ENCODE data around the gene ST3GAL6. TPM values are rescaled to one million over a fixed set of nuclear protein-coding genes. Genes with fewer than 3 reads are reported as not detected.
A peak's percentile ranks its signal among the peaks of the same experiment; 100 is the strongest.

The ST3GAL6 gene
- total and polyA plus RNA-seq, 2 of the 13 experiments (the other 11 are each of a cell fraction or from before 2014, with no cell fraction given) = 17.5 to 23.2 TPM

- TF ChIP-seq SP5 (CRISPR knock-in tag; IDR thresholded peaks at IDR 0.05; ENCODE audit: borderline replicate concordance, low read depth) (peak; percentile 56; the same call in 1 of the 2 replicates), ZNF597 (CRISPR knock-in tag; IDR thresholded peaks at IDR 0.05) (no peak), MAZ (IDR thresholded peaks at IDR 0.05; ENCODE audit: borderline replicate concordance, low read depth, low read length) (no peak), MAZ (CRISPR knock-in tag; IDR thresholded peaks at IDR 0.05; ENCODE audit: low read depth) (peak; percentile 14; the same call in 1 of the 2 replicates), HDAC6 (IDR thresholded peaks at IDR 0.05; ENCODE audit: low read depth, low read length) (no peak), AGO1 (IDR thresholded peaks at IDR 0.05; ENCODE audit: low read depth, low read length, poor library complexity, severe bottlenecking) (no peak), ZNF616 (CRISPR knock-in tag; IDR thresholded peaks at IDR 0.05; ENCODE audit: low read depth) (no peak), HOMEZ (CRISPR knock-in tag; IDR thresholded peaks at IDR 0.05; ENCODE audit: low read depth) (no peak), ZNF17 (CRISPR knock-in tag; IDR thresholded peaks at IDR 0.05) (no peak), STAG1 (CRISPR knock-in tag; IDR thresholded peaks at IDR 0.05) (no peak; the same call in 1 of the 2 replicates), NCOA5 (CRISPR knock-in tag; IDR thresholded peaks at IDR 0.05) (no peak), RFX1 (IDR thresholded peaks at IDR 0.05) (no peak), KDM6A (CRISPR knock-in tag; IDR thresholded peaks at IDR 0.05; ENCODE audit: low read depth) (no peak), KLF12 (CRISPR knock-in tag; IDR thresholded peaks at IDR 0.05; ENCODE audit: borderline replicate concordance) (no peak), PTBP1 (IDR thresholded peaks at IDR 0.05; ENCODE audit: low read depth, low read length, poor library complexity, severe bottlenecking) (peak; percentile 10), TBX2 (CRISPR knock-in tag; IDR thresholded peaks at IDR 0.05; ENCODE audit: borderline replicate concordance) (peak; percentile 41; the same call in 1 of the 2 replicates), REL (CRISPR knock-in tag; conservative IDR thresholded peaks at IDR 0.05) (no peak; the same call in 1 of the 2 replicates), ZNF225 (CRISPR knock-in tag; IDR thresholded peaks at IDR 0.05) (no peak), CBX5 (CRISPR knock-in tag; IDR thresholded peaks at IDR 0.05; ENCODE audit: borderline replicate concordance) (peak; percentile 22; the same call in 1 of the 2 replicates)
- TF ChIP-seq, protein P1, sequence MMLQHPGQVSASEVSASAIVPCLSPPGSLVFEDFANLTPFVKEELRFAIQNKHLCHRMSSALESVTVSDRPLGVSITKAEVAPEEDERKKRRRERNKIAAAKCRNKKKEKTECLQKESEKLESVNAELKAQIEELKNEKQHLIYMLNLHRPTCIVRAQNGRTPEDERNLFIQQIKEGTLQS (CRISPR knock-in tag; IDR thresholded peaks at IDR 0.05) = no peak
- TF ChIP-seq, protein P2, sequence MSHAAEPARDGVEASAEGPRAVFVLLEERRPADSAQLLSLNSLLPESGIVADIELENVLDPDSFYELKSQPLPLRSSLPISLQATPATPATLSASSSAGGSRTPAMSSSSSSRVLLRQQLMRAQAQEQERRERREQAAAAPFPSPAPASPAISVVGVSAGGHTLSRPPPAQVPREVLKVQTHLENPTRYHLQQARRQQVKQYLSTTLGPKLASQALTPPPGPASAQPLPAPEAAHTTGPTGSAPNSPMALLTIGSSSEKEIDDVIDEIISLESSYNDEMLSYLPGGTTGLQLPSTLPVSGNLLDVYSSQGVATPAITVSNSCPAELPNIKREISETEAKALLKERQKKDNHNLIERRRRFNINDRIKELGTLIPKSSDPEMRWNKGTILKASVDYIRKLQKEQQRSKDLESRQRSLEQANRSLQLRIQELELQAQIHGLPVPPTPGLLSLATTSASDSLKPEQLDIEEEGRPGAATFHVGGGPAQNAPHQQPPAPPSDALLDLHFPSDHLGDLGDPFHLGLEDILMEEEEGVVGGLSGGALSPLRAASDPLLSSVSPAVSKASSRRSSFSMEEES (CRISPR knock-in tag; IDR thresholded peaks at IDR 0.05) = no peak
- TF ChIP-seq, protein P3, sequence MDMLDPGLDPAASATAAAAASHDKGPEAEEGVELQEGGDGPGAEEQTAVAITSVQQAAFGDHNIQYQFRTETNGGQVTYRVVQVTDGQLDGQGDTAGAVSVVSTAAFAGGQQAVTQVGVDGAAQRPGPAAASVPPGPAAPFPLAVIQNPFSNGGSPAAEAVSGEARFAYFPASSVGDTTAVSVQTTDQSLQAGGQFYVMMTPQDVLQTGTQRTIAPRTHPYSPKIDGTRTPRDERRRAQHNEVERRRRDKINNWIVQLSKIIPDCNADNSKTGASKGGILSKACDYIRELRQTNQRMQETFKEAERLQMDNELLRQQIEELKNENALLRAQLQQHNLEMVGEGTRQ (IDR thresholded peaks at IDR 0.05; ENCODE audit: low read depth, low read length) = no peak
- TF ChIP-seq, protein P3 (CRISPR knock-in tag; IDR thresholded peaks at IDR 0.05; ENCODE audit: borderline replicate concordance) = no peak
These were observed 30.7 kb upstream of the ST3GAL6 start (continued) for GRCh38 chr3:98732286-98733052.
